ENCODE measurements around the gene NUBPL.
"Not testable (repeated sequence)": the region's sequence is repeated elsewhere in the genome, so short reads cannot be mapped to it uniquely, and the experiment has no call there.

NUBPL gene

DNA sequence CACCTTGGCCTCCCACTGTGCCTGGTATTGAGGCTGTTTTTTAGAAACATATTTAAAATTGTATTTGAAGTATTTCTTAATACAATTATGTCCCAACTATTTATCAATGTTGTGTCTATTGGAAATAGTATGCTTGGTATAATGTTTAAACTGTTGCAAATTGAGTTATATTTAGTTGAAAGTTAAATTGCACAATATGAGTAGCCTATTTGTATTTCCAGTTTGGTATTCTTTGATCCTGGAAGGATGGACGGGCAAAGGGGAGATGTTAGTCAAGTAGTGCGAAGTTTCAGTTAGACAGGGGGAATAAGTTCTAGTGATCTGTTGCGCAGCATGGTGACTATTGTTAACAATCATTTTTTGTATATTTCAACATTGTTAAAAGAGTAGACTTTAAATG lies 111.5 kb downstream of the NUBPL start:
- no peak for DNase-seq (ENCODE audit: low read depth in 2 of 2)

DNA sequence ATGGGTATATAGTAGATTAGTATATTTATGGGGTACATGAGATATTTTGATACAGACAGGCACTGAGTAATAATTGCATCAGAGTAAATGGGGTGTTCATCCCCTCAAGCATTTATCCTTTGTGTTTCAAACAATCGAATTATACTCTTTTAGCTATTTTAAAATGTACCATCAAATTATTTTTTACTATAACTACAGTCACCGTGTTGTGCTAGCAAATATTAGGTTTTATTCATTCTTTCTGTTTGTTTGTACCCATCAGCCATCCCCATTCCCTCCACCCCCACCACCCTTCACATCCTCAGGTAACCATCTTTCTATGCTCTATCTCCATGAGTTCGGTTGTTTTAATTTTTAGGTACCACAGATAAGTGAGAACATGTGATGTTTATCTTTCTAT lies 115.8 kb downstream of the NUBPL start:
- DNase-seq (ENCODE audit: low read depth in 2 of 2), result no peak

DNA sequence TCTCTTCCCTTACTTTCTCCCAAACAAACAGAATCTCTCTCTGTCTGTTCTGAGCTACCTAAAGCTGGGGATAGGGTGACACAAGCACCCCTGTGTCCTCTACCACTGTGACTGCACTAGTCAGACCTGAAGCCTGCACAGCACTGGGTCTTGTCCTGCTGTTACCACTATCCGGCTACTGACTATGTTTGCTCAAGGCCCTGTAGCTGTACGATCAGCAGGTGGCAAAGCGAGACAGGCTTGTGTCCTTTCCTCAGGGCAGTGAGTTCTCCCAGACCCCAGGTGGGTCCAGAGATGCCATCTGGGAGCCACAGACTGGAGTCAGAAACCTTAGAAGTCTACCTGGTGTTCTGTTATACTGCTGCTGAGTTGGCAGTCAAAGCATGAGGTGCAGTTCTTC lies 116.4 kb downstream of the NUBPL start:
- DNase-seq (ENCODE audit: low read depth in 2 of 2), result no peak

DNA sequence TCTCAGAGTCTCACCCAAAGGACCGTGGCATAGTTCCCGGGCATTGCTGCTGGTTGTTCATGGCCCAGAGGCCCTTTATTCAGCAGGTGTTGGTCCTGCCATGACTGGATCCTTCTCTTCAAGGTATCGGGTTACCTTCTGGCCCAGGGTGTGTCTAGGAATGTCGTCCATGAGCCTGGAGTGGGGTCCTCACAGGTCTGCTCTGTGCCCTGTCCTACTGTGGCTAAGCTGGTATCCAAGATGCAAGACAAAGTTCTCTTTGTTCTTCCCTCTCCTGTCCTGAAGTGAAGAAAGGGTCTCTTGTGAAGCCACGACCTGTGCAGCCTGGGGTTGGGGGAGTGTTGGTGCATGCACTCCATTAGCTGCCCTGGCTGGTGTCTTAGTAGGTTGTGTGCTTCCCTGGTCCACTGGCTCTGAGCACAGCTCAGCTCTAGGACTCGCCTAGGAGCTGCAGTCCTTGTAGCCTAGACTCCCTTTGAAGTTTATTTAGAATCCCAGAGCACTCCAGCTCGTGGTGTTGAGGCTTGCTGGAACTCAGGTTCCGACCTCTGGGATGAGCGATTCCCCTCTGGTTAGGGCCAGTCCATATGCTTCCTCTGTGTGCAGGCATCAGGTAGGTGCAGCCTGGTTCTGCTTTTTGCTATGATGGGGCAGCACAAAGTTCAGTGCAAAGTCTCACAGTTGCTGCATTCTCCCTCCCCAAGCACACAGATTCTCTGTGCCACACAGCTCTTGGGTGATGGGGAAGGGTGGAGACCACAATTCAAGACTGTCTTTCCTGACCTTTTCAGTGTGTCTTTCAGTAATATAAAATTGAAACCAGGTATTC lies 117.4 kb downstream of the NUBPL start:
- no peak for DNase-seq (ENCODE audit: low read depth in 2 of 2)

DNA sequence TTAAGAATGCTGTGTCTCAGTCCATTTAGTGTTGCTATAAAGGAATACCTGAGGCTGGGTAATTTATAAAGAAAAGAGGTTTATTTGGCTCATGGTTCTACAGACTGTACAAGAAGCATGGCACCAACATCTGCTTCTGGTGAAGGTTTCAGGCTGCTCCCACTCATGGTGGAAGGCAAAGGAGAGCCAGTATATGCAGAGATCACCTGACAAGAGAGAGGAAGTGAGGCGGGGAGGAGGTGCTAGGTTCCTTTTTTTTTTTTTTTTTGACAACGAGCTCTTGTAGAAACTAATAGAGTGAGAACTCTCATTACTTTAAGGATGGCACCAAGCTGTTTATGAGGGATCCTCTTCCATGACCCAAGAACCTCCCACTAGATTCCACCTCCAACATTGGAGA lies 121.6 kb downstream of the NUBPL start:
- no peak for DNase-seq (ENCODE audit: low read depth in 2 of 2)

DNA sequence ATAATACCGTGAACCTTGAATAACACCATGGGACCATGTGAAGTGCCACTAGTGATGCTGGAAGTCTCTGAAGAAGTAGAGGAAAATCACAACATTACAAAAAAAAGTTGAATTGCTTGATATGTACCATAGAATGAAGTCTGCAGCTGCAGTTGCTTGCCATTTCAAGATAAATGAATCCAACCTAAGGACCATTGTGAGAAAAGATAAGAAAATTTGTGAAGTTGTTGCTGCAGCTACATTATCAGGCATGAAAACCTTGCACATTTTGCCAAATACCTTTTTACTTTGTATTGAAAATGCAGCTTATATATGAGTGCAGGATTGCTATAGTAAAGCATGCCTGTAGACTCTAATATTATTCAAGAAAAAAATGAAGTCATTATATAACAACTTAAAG lies 126.5 kb downstream of the NUBPL start:
- DNase-seq (ENCODE audit: low read depth in 2 of 2), result no peak

DNA sequence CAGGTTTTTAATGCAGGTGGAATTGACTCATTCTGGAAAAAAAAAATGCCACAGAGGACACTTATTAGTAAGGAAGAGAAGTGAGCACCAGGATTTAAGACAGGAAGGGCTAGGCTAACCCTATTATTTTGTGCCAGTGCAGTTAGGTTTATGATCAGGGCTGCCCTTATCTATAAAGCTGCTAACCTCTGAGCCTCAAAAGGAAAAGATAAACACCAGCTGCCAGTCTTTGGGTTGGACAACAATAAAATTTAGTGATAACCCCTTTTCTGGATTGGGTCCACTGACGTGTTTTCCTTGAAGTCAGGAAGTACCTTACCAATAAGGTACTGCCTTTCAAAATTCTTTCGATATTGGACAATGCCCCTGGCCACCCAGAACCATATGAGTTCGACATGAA lies 128.9 kb downstream of the NUBPL start:
- no peak for DNase-seq (ENCODE audit: low read depth in 2 of 2)

DNA sequence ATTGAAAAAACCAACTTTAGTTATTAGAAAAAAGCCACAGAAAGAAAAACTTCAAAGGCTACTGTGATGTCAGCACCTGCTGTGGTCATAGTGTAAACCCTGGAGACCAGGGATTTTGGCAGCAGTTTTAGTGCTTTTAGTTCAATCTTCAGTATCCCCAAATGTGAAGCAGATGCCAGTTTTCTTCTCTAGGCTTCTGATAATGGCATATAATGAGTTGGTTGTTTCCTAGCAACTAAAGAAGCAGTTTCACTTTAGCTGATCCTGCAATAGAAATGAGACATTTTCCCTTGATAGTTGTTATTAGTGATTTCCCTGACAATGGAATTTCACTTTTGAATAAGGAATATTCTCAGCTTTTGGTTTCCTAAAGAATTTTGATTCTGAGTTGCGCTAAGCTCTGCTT lies 131.2 kb downstream of the NUBPL start:
- DNase-seq (ENCODE audit: low read depth in 2 of 2), result no peak

DNA sequence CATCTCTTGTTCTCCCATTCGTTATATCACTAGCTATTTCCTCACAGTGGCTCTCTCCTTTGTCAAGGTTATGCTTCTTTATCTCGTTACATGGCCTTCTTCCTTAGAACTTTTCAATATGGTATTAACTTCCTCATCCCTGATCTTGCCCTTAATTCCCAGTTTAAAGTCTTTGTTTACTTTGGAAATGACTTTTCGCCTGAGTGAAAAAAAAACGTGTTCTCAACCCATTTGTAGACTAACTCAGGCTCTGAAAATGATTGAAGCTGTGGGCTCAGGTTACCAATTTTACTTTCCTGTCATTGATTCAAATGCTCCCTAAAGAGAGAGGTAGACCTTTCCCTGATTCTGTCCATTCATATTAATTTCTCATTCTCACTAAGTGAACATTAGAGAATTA lies 135.2 kb downstream of the NUBPL start:
- DNase-seq (ENCODE audit: low read depth in 2 of 2), result no peak

DNA sequence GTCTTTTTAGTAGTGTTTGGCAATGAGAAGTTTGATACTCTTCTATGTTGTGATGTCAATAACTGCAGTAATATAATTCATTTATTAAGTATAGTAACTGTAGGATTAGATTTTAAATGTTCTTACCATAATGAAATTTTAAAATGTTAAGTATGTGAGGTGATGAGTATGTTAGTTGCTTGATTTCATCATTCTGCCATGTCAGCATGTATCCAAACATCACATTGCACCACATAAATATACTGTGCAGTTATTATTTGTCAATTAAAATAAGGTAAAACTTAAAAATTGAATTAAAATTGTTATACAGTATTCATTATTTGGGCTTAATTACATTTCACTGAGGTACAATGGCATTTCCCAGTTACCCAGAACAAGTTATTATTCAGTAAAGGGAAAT lies 138.6 kb downstream of the NUBPL start:
- no peak for DNase-seq (ENCODE audit: low read depth in 2 of 2)

DNA sequence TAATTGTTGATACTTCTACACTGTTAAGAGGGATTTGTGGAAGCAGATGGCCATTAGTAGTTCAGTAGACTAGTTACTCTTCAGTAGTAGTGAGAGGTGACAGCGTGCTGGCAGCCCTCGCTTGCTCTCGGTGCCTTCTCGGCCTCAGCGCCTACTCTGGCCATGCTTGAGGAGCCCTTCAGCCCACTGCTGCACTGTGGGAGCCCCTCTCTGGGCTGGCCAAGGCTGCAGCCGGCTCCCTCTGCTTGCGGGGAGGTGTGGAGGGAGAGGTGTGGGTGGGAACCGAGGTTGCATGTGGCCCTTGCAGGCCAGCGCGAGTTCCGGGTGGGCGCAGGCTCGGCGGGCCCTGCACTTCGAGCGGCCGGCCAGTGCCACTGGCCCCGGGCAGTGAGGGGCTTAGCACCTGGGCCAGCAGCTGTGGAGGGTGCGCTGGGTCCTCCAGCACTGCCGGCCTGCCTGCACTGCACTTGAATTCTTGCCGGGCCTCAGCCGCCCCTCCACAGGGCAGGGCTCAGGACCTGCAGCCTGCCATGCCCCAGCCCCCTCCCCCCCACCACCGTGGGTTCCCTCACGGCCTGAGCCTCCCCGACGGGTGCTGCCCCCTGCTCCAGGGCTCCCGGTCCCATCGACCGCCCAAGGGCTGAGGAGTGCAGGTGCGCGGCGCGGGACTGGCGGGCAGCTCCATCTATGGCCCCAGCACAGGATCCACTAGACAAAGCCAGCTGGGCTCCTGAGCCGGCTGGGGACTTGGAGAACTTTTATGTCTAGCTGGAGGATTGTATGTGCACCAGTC lies 139.3 kb downstream of the NUBPL start:
- no peak for DNase-seq (ENCODE audit: low read depth in 2 of 2)

DNA sequence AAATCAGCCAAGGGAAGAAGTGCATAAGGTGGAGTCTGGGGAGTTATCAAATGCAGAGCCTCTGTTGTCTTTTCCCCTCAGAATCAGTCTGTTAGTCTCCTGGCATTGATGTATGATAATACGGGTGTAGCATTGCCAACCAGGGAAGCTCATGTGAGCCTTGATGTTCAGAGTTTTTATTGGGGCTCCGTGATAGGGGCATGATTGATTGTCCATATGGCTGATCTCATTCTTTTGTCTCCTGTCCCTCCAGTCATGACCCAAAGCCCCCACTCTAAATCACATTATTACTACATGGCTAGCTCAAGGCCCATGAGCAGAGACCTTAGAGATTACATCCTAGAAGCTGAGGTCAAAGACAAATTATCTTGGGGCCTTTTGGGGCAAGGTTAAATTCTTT lies 140.9 kb downstream of the NUBPL start:
- DNase-seq (ENCODE audit: low read depth in 2 of 2), result no peak

DNA sequence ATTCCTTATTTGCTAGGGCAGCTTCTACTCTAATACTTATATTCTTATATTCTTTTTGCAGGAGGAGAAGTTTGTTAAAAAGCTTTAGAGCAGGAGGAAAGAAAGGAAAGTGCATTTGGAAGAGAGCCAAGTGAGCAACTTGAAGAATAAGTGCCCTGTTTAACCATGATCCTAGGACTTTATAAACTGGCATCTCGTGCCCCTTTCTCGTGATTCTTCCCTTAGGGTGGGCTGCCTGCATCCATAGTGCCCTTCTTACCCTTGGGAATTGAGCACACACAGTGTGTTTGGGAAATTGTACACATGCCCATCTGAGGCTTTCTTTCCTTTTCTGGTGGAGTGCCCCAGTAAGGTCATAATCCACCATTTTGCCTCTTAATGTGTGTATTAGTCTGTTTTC lies 141.9 kb downstream of the NUBPL start:
- no peak for DNase-seq (ENCODE audit: low read depth in 2 of 2)

DNA sequence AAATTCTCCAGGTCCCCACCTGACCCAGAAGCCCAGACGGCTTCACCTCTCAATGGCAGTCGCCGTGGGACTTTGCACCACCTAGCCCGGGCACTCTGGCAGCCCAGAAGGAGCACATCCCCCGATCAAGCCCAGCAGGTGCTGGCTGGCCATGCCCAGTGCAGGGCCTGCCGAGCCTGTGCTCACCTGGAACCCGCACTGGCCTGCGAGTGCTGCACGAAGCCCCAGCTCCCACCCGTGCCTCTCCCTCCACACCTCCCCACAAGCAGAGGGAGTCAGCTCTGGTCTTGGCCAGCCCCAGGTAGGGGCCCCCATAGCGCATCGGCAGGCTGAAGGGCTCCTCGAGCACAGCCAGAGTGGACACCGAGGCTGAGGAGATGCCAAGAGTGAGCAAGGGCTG lies 144.5 kb downstream of the NUBPL start:
- DNase-seq (ENCODE audit: low read depth in 2 of 2), result no peak

DNA sequence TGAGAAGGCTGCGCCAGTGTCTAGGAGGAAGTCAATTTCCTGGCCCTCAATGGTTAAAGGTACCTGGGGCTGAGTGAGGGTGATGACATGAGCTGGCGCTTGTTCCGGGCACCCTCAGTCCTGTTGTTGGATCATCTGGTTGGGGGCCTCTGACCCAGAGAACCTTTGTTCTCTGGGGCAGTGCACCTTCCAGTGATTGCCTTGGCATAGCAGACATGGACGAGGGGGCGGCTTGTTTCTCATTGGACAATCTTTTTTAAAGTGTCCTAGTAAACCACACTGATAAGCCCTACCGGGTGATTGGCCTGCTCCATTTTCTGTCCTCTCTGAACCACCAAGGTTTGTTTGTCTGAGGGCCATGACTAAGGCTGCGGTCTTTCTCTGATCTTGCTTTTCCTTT lies 147.5 kb downstream of the NUBPL start:
- DNase-seq (ENCODE audit: low read depth in 2 of 2), result not testable (repeated sequence)

DNA sequence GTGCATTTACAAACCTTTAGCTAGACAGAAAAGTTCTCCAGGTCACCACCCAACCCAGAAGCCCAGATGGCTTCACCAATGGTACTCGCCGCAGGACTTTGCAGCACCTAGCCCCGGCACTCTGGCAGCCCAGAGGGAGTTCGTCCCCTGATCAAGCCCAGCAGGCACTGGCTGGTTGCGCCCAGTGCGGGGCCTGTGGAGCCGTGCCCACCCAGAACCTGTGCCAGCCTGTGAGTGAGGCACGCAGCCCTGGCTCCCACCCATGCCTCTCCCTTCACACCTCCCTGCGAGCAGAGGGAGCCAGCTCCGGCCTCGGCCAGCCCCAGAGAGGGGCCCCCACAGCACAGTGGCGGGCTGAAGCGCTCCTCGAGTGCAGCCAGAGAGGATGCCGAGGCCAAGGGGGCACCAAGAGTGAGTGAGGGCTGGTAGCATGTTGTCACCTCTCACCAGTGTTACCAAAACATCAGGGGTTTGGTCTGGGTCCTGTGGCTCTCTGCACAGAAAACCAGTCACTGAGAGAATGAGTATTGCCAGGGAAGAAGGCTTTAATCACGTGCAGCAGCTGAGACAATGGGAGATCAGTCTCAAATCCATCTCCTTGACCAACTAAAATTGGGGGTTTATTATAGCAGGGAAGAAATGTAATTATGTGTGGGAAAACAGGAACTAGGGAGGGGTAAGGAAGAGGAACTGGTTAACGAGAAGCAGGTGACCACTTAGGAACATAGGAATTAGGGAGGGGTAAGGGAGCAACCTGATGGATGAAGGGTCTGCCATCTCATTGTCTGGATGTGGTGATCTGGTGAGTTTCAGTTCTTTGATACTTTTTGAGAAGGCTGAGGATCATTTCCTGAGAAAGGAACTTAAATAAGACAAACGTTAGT lies 151.3 kb downstream of the NUBPL start:
- no peak for DNase-seq (ENCODE audit: low read depth in 2 of 2)

DNA sequence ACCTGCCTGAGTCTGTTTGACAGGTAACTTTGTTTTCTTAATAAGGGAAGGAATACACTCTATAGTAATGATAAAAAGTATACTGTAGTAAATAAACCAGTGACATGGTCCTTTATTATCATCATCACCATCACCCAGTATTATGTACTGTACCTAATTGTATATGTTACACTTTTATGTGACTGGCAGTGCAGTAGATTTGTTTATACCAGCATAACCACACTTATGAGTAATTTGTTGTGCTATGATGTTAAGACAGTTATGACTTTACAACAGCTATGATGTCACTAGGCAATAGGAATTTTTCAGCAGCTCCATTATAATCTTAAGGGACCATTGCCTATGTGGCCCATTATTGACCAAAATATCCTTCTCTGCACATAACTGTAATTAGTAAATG lies 155.0 kb downstream of the NUBPL start:
- no peak for DNase-seq (ENCODE audit: low read depth in 2 of 2)

DNA sequence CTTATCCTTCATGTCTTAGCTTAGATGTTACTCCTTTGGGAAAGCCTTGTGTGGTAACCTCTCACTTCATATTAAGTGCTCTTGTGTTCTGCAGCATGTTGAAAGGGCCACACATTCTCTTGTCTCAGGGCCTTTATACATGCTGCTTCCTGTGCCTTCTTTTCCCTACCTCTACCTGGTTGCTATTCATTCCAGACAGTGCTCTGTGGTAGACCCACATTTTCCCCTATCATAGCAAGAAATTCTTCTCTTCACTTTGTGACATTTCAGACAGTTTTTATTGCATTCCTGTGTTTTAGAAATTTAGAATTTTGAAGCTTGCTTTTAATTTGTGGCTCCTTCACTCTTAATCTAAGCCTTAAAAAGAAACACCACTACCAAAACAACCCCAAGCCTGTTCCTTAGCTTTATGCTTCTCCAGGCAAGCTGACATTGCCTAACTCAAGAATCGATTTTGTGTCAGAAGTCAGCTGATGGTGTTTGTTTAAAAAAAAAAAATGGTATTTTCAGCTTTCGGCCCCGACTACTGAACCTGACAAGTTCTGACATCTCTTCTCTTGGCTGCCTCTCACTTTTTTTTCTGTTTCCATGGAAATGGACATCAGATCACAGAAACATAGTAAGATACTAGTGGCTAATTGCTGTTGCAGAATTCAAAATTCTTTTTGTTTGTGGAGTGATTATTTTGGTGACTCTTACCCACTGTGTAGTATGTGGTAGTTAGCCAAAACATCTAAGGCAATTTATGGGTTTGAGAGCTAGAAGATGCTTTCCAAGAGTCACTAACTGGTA lies 156.3 kb downstream of the NUBPL start:
- DNase-seq (ENCODE audit: low read depth in 2 of 2), result no peak

DNA sequence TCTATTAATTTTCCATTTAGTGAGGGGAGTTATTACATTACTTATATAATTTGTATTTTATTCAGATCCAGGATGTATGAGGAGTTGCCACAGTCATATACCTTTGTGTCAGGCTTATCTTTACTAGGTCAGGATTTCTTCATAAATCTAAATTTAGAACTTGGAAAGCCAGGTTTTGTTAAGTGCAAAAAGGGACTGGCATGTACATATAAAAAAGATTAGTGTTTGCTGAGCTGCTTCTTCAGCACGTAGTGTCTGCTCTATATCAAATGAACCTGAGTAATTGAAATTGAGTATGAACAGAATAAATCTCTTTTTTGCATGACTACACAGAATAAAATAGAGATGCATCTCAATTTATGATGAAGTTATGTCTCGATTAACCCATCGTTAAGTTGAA lies 157.4 kb downstream of the NUBPL start:
- no peak for DNase-seq (ENCODE audit: low read depth in 2 of 2)

DNA sequence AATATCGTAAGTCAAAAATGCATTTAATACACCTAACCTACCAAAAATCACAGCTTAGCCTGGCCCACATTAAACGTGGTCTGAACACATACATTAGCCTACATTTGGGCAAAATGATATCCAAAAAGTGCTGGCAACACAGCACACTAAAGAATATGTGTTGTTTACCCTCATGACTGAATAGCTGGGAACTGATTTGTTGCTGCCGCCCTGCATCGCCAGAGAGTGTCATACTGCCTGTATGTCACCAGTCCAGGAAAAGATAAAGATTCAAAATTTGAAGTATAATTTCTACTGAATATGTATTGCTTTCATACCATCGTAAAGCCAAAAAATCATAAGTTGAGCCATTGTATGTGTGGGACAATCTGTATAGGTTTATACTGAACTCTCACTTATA lies 157.8 kb downstream of the NUBPL start:
- no peak for DNase-seq (ENCODE audit: low read depth in 2 of 2)

DNA sequence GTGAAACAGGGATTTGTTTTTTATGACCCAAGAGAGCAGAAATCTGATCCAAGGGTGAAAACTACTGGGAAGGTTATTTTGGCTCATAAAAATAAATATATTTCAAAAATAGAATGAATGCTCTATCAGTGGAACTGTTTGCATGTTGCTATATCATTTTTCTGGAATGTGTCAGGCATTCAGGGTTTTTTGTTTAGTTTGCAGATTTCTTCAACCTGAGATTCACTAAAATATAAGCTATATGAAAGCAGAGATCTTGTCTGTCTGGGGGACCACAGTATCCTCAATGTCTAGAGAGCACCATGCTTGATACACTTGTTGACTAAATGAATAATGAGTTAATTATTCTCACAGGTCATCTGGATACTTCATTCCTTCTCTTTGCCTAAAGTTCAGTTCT lies 165.1 kb downstream of the NUBPL start:
- no peak for DNase-seq (ENCODE audit: low read depth in 2 of 2)

DNA sequence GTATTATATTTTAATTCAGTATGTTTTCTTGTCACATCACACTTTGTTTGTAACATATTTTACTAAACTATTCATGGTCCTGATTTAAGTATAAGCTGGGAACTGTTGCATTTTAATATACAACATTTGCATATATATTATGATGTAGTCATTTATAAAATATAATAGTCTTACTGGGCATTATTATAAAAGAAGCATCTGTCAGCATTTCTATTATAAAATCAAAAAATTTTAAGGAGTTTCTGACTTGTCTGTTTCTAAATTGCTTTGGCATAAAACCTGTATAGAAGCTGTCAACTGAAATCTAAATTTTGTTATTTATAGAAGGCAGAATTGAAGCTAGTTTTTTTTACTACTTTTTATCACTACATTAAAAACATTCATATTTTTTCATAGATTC lies 166.6 kb downstream of the NUBPL start:
- no peak for DNase-seq (ENCODE audit: low read depth in 2 of 2)

Measured in activated CD8-positive, alpha-beta memory T cell treated with anti-CD3 and anti-CD28 coated beads for 4 hours (primary cell).